ENCODE measurements around the gene PACRG. TPM values are rescaled to one million over a fixed set of nuclear protein-coding genes. Genes with fewer than 3 reads are reported as not detected.

Gene PACRG
- total and polyA plus RNA-seq, 2 of the 4 experiments (the other 2 are of a cell fraction): not detected

DNA sequence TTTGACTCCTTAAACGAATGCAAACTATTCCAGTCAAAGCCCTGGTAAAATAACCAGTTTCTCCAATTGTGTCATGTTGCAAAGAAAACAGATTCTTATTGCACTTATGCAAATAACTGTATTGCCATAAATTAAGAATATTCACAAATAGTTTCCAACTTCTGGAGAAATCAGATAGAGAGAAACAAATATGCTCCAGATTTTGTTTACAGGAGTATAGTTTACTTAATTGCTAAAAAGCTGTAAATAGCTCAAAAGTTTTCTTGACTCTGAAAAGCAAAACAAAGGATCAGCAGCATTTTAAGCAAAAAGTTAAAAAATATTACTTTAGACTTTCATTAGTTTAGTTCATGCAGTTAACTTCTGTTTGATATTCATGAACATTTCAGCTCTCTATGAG lies 304.2 kb downstream of the PACRG start:
- no peak overlapping the region for H4K8ac ChIP-seq (ENCODE audit: low read depth in 2 of 2, low read length in 2 of 2)
- H3K14ac ChIP-seq (replicated peaks; ENCODE audit: low read depth, low read length): no peak overlapping the region
- dilution Hi-C loops (cut with HindIII; ENCODE audit: low sequenced_read_pairs, unreplicated experiment) (no loop called here), in situ Hi-C loops (cut with MboI; ENCODE audit: low sequenced_read_pairs) (no loop called here), intact Hi-C loops (cut with micrococcal nuclease) (no loop called here)
- H3K9me3 ChIP-seq (ENCODE audit: control insufficient read depth, insufficient read depth, low read length): peaks cover 12% of the 10 kb centered on the region
- no peaks in the 10 kb centered on the region for H4K20me1 ChIP-seq (ENCODE audit: insufficient read depth, low read length)
- H4K5ac ChIP-seq (ENCODE audit: low read depth, low read length): no peak overlapping the region
- H2BK5ac ChIP-seq (ENCODE audit: low read depth, low read length, poor library complexity, severe bottlenecking): no peak overlapping the region
- ChIA-PET CTCF (no interaction called here), POLR2A (ENCODE audit: unreplicated experiment) (no interaction called here)
- H3K56ac ChIP-seq (ENCODE audit: extremely low read depth, insufficient read depth, low read length): no peak overlapping the region
- no peak overlapping the region for H2AK5ac ChIP-seq (ENCODE audit: low read depth, low read length)
- no peak overlapping the region for H3K18ac ChIP-seq (ENCODE audit: low read depth, low read length)
- H3K4me3 ChIP-seq (ENCODE audit: insufficient read depth, low read depth, low read length): no peak overlapping the region
- no peak overlapping the region for H2AFZ ChIP-seq (replicated peaks; ENCODE audit: low read length, poor library complexity)
- H3K4me2 ChIP-seq (ENCODE audit: low read depth, low read length): no peak overlapping the region
- TF ChIP-seq CTCF (conservative IDR thresholded peaks at IDR 0.05; ENCODE audit: low read depth, low read length) (no peak), MXI1 (IDR thresholded peaks at IDR 0.05; ENCODE audit: borderline replicate concordance, low read depth, low read length) (no peak), RFX5 (IDR thresholded peaks at IDR 0.05; ENCODE audit: low read depth, low read length) (no peak)
- DNase-seq (no peak), ATAC-seq (ENCODE audit: low read depth) (no peak)
- WGBS, 2 experiments (ENCODE audit: extremely low coverage in 2 of 2, insufficient read length in 1 of 2): no CpG with 5 or more reads among the region's 1 CpG
- no peaks in the 10 kb centered on the region for H3K36me3 ChIP-seq (ENCODE audit: control insufficient read depth, insufficient read depth, low read length)
- no TSS peak for BruUV-seq (replicated peaks)
- no peaks in the 10 kb centered on the region for H3K79me1 ChIP-seq (ENCODE audit: low read depth in 1 of 2, low read length in 2 of 2)
- no peak overlapping the region for H3K4ac ChIP-seq (ENCODE audit: low read depth, low read length)
- no peak overlapping the region for H3K9ac ChIP-seq (ENCODE audit: low read depth, low read length)
- no peak overlapping the region for H2BK15ac ChIP-seq (ENCODE audit: low read depth, low read length)
- H3K27me3 ChIP-seq (ENCODE audit: control insufficient read depth, insufficient read depth, low read length): no peaks in the 10 kb centered on the region
- no peak overlapping the region for H2BK120ac ChIP-seq (ENCODE audit: low read depth, low read length)
- no peaks in the 10 kb centered on the region for H3K4me1 ChIP-seq (ENCODE audit: control insufficient read depth, insufficient read depth, low read length)
- H2AK9ac ChIP-seq (replicated peaks; ENCODE audit: low read depth, low read length, poor library complexity): no peak overlapping the region
- no peak overlapping the region for H2BK20ac ChIP-seq (ENCODE audit: low read depth, low read length)
- H3K23ac ChIP-seq (ENCODE audit: low read depth, low read length): no peak overlapping the region
- H3K9me1 ChIP-seq (ENCODE audit: insufficient read depth, low read length): no peaks in the 10 kb centered on the region
- H4K91ac ChIP-seq (ENCODE audit: insufficient read depth, low read depth, low read length): no peak overlapping the region
- no peak overlapping the region for H3K27ac ChIP-seq (ENCODE audit: insufficient read depth, low read length)
